Panc1 (cell line): ENCODE data around the gene TMEM150A. TPM values are rescaled to one million over a fixed set of nuclear protein-coding genes. Genes with fewer than 3 reads are reported as not detected.
"Not testable (repeated sequence)": the region's sequence is repeated elsewhere in the genome, so short reads cannot be mapped to it uniquely, and the experiment has no call there.

Source experiments
- ATAC-seq: fragments of 200-7000 bp; cut with Tn5 transposase; 2 replicates; pipeline ENCODE4 v1.9.1; 2020; ENCODE audit warnings: mild to moderate bottlenecking, moderate library complexity
- BruUV-seq: library from RNA; stranded (reverse); fragments of 400-500 nt; replicated peaks from 2 replicates; lab custom pipeline; 2021; lab: Mats Ljungman, UMichigan
- CTCF ChIA-PET: fragments of 300-600 bp; sonication (Branson Sonifier 250); formaldehyde crosslinking; loops from one replicate; lab custom pipeline; 2022; ENCODE audit warnings: antibody characterized with exemption; lab: Charles Lee
- POLR2A ChIA-PET: fragments of 300-600 bp; sonication (Branson Sonifier 250); formaldehyde crosslinking; loops from one replicate; lab custom pipeline; 2022; ENCODE audit warnings: antibody characterized with exemption; lab: Charles Lee
- DNase-seq: peaks from one replicate; pipeline ENCODE4 v3.0.0-alpha.2; 2010; ENCODE audit warnings: low read depth, low spot score
- H3K27ac ChIP-seq: 2 replicates; pipeline ENCODE4 v1.5.1; 2011; ENCODE audit warnings: mild to moderate bottlenecking, low read length, inconsistent platforms
- H3K27me3 ChIP-seq: fragments of 200-500 bp; sonication (Bioruptor generic); 2 replicates; pipeline ENCODE4 v1.6.0; 2014; ENCODE audit warnings: low read length, inconsistent platforms; ENCODE audit not compliant: control insufficient read depth, insufficient read depth
- H3K36me3 ChIP-seq: fragments of 200-500 bp; sonication (Bioruptor generic); 2 replicates; pipeline ENCODE4 v1.5.1; 2014; ENCODE audit warnings: inconsistent platforms, mild to moderate bottlenecking, low read length, moderate library complexity; ENCODE audit not compliant: control insufficient read depth, insufficient read depth
- H3K4me1 ChIP-seq: 2 replicates; pipeline ENCODE4 v1.5.1; 2011; ENCODE audit warnings: inconsistent platforms, mild to moderate bottlenecking, low read length, moderate library complexity; ENCODE audit not compliant: control insufficient read depth, insufficient read depth
- H3K4me3 ChIP-seq, 2 experiments: 2 replicates each; pipeline ENCODE4 v1.5.1; 2011 to 2012; ENCODE audit warnings: low read depth in 2 of 2, low read length in 2 of 2, mild to moderate bottlenecking in 2 of 2, inconsistent platforms in 1 of 2, moderate library complexity in 1 of 2
- H3K9me3 ChIP-seq: fragments of 200-500 bp; sonication (Bioruptor generic); 2 replicates; pipeline ENCODE4 v1.5.1; 2014; ENCODE audit warnings: low read depth, mild to moderate bottlenecking, inconsistent platforms, low read length, moderate library complexity; ENCODE audit not compliant: control insufficient read depth, insufficient read depth
- POLR2AphosphoS5 ChIP-seq: IDR thresholded peaks from 2 replicates; pipeline ENCODE4 v1.6.1; 2012; ENCODE audit warnings: mild to moderate bottlenecking, low read depth, low read length, moderate library complexity
- REST ChIP-seq, 2 experiments: IDR thresholded peaks; 2 replicates each; pipeline ENCODE4 v1.6.1; 2011 to 2012; ENCODE audit warnings: low read depth in 2 of 2, control low read depth in 1 of 2, low read length in 1 of 2, mild to moderate bottlenecking in 1 of 2, moderate library complexity in 1 of 2; ENCODE audit not compliant: insufficient read depth in 1 of 2
- SIN3A ChIP-seq: IDR thresholded peaks from 2 replicates; pipeline ENCODE4 v1.6.1; 2012; ENCODE audit warnings: low read depth, mild to moderate bottlenecking, low read length, moderate library complexity, borderline replicate concordance; ENCODE audit not compliant: insufficient read depth
- TCF7L2 ChIP-seq: IDR thresholded peaks from 2 replicates; pipeline ENCODE4 v1.6.1; 2011; ENCODE audit warnings: mild to moderate bottlenecking, low read depth, low read length, inconsistent platforms
- in situ Hi-C: cut with HindIII; loops from 2 replicates; pipeline ENCODE4 v1.10.0; 2016; ENCODE audit warnings: low sequenced_read_pairs, low pct_unique_long_range_greater_than_20kb
- intact Hi-C: fragments of 100-400 bp; cut with micrococcal nuclease; formaldehyde crosslinking; loops from one replicate; pipeline ENCODE4 v1.10.0; 2022; ENCODE audit not compliant: unreplicated experiment
- total RNA-seq: library from RNA; stranded (reverse); gene quantifications from one replicate; pipeline ENCODE4 v1.2.1, GENCODE V29; 2021; ENCODE audit not compliant: unreplicated experiment
- TF ChIP-seq, protein P1 (sequence below): fragments of 450-650 bp; IDR thresholded peaks from 2 replicates; pipeline ENCODE4 v1.5.1; 2017; ENCODE audit warnings: mild to moderate bottlenecking

Gene TMEM150A
- total RNA-seq, 1 experiment from 2014 or later, result 30.4 TPM

DNA sequence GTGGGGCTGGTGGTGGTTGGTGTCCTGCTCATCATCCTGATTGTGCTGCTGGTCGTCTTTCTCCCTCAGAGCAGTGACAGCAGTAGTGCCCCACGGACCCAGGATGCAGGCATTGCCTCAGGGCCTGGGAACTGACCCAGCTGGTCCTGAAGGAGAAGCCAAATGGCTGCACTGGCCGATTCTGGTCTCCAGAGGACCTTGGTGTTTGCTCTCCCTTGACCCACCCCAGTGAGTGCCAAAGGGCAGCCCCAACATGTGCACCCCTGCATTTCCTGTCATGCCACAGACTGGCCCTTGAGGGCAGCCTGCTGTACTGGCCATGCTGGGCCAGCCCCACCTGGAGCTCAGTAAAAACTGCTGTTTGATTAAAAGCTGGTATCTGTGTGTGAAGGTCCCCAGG is 9.5 kb downstream of the TMEM150A start:
- no peak for ATAC-seq
- Histone ChIP-seq H3K4me3 (no peak overlapping the region), H3K27ac (no peak overlapping the region), H3K36me3 (peaks cover 2% of the 10 kb centered on the region; the same call in 1 of the 2 replicates), H3K4me1 (peaks cover 15% of the 10 kb centered on the region), H3K27me3 (no peaks in the 10 kb centered on the region), H3K9me3 (no peaks in the 10 kb centered on the region)
- TF ChIP-seq, protein P1, sequence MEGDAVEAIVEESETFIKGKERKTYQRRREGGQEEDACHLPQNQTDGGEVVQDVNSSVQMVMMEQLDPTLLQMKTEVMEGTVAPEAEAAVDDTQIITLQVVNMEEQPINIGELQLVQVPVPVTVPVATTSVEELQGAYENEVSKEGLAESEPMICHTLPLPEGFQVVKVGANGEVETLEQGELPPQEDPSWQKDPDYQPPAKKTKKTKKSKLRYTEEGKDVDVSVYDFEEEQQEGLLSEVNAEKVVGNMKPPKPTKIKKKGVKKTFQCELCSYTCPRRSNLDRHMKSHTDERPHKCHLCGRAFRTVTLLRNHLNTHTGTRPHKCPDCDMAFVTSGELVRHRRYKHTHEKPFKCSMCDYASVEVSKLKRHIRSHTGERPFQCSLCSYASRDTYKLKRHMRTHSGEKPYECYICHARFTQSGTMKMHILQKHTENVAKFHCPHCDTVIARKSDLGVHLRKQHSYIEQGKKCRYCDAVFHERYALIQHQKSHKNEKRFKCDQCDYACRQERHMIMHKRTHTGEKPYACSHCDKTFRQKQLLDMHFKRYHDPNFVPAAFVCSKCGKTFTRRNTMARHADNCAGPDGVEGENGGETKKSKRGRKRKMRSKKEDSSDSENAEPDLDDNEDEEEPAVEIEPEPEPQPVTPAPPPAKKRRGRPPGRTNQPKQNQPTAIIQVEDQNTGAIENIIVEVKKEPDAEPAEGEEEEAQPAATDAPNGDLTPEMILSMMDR, result no peak
- TF ChIP-seq REST (IDR thresholded peaks at IDR 0.05; ENCODE audit: insufficient read depth in 1 of 2, low read depth in 2 of 2, low read length in 1 of 2) (no peak), POLR2AphosphoS5 (no peak), TCF7L2 (no peak), SIN3A (no peak)
- CTCF ChIA-PET, result no interaction called here
- BruUV-seq, result no TSS peak
- POLR2A ChIA-PET, result interaction anchor here (0.6 to 0.7 kb wide), 2 partner anchors 11 to 12 kb away, joined by 3 to 4 read pairs; no protein-coding TSS in a partner anchor
- no peak for DNase-seq
- in situ Hi-C loops (no loop called here), intact Hi-C loops (no loop called here)

GRCh38 chr2:85592299-85592698 is 10.2 kb downstream of the TMEM150A start:
- intact Hi-C loops, H3K27ac ChIP-seq, DNase-seq, in situ Hi-C loops, H3K36me3 ChIP-seq, CTCF ChIA-PET, H3K27me3 ChIP-seq, BruUV-seq, ATAC-seq, H3K9me3 ChIP-seq, H3K4me3 ChIP-seq: not testable (repeated sequence)
- POLR2A ChIA-PET, result interaction anchor here (0.6 kb wide), 1 partner anchor 11 kb away, joined by 4 read pairs; no protein-coding TSS in a partner anchor
- H3K4me1 ChIP-seq, result peaks cover 14% of the 10 kb centered on the region

DNA sequence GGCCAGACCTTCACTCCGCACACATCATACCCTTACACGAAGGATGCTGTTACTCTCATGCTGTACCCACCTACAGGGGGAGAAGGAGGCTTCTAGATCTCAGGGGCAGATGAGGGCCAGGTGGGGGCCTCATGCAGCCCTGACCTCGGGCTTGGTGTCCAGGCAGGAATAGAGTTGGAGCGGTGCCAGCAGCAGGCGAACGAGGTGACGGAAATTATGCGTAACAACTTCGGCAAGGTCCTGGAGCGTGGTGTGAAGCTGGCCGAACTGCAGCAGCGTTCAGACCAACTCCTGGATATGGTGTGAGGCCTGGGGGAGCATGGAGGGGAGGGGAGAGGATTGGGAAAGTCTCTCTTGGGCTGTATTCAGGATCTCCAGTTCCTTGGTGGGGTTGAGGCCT is 10.9 kb downstream of the TMEM150A start:
- in situ Hi-C loops (no loop called here), intact Hi-C loops (no loop called here)
- no peak overlapping the region for H3K27ac ChIP-seq
- TF ChIP-seq TCF7L2 (no peak), SIN3A (no peak), REST (IDR thresholded peaks at IDR 0.05; ENCODE audit: insufficient read depth in 1 of 2, low read depth in 2 of 2, low read length in 1 of 2) (no peak), POLR2AphosphoS5 (no peak)
- TF ChIP-seq, protein P1, result no peak
- DNase-seq (no peak), ATAC-seq (no peak)
- no peaks in the 10 kb centered on the region for H3K27me3 ChIP-seq
- no TSS peak for BruUV-seq
- peaks cover 2% of the 10 kb centered on the region; the same call in 1 of the 2 replicates for H3K36me3 ChIP-seq
- ChIA-PET CTCF (no interaction called here), POLR2A (no interaction called here)
- peaks cover 10% of the 10 kb centered on the region for H3K4me1 ChIP-seq
- H3K9me3 ChIP-seq, result no peaks in the 10 kb centered on the region
- H3K4me3 ChIP-seq, result no peak overlapping the region
